Neural crest cell (in vitro differentiated cells): Measurements from ENCODE around the gene TMEM231. TPM values are rescaled to one million over a fixed set of nuclear protein-coding genes. Genes with fewer than 3 reads are reported as not detected.
A peak's percentile ranks its signal among the peaks of the same experiment; 100 is the strongest.
"Not testable (repeated sequence)": the region's sequence is repeated elsewhere in the genome, so short reads cannot be mapped to it uniquely, and the experiment has no call there.

ENCODE experiments used
- DNase-seq: peaks from one replicate; pipeline ENCODE4 v3.0.0; 2021; ENCODE audit warnings: low read depth, mixed read lengths, low spot score
- H3K27ac Mint-ChIP-seq: one replicate; pipeline ENCODE4 v1.8.0; 2021; ENCODE audit warnings: mild to moderate bottlenecking, mixed read lengths; ENCODE audit not compliant: unreplicated experiment
- H3K27me3 Mint-ChIP-seq: 2 replicates; pipeline ENCODE4 v1.8.0; 2021; ENCODE audit warnings: low read depth, mild to moderate bottlenecking, mixed read lengths
- H3K36me3 Mint-ChIP-seq: 2 replicates; pipeline ENCODE4 v1.8.0; 2021; ENCODE audit warnings: low read depth, mild to moderate bottlenecking, mixed read lengths
- H3K4me1 Mint-ChIP-seq: 2 replicates; pipeline ENCODE4 v1.8.0; 2021; ENCODE audit warnings: mixed read lengths
- H3K4me3 Mint-ChIP-seq: one replicate; pipeline ENCODE4 v1.8.0; 2021; ENCODE audit warnings: mild to moderate bottlenecking, mixed read lengths
- H3K9me3 Mint-ChIP-seq: 2 replicates; pipeline ENCODE4 v1.8.0; 2021; ENCODE audit warnings: mixed read lengths
- total RNA-seq: library from RNA; stranded (reverse); gene quantifications from 2 replicates; pipeline ENCODE4 v1.2.1, GENCODE V29; 2021
- TF ChIP-seq, protein P1 (sequence below): fragments of 200-600 bp; sonication (generic); conservative IDR thresholded peaks from 2 replicates; pipeline ENCODE4 v1.5.0; 2021; ENCODE audit warnings: antibody characterized with exemption, mild to moderate bottlenecking

The TMEM231 gene
- total RNA-seq, 1 donor from 2014 or later: 27.5 TPM

- H3K4me3 Mint-ChIP-seq: no peak overlapping the region
- TF ChIP-seq, protein P1, sequence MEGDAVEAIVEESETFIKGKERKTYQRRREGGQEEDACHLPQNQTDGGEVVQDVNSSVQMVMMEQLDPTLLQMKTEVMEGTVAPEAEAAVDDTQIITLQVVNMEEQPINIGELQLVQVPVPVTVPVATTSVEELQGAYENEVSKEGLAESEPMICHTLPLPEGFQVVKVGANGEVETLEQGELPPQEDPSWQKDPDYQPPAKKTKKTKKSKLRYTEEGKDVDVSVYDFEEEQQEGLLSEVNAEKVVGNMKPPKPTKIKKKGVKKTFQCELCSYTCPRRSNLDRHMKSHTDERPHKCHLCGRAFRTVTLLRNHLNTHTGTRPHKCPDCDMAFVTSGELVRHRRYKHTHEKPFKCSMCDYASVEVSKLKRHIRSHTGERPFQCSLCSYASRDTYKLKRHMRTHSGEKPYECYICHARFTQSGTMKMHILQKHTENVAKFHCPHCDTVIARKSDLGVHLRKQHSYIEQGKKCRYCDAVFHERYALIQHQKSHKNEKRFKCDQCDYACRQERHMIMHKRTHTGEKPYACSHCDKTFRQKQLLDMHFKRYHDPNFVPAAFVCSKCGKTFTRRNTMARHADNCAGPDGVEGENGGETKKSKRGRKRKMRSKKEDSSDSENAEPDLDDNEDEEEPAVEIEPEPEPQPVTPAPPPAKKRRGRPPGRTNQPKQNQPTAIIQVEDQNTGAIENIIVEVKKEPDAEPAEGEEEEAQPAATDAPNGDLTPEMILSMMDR: no peak
- H3K9me3 Mint-ChIP-seq: peaks cover 3% of the 10 kb centered on the region
- H3K36me3 Mint-ChIP-seq: peaks cover 14% of the 10 kb centered on the region
- no peak overlapping the region for H3K27ac Mint-ChIP-seq
- no peaks in the 10 kb centered on the region for H3K27me3 Mint-ChIP-seq
- DNase-seq: no peak
- peaks cover 29% of the 10 kb centered on the region for H3K4me1 Mint-ChIP-seq
Measured at GRCh38 chr16:75593308-75593707, 37.3 kb upstream of the TMEM231 start.

DNA sequence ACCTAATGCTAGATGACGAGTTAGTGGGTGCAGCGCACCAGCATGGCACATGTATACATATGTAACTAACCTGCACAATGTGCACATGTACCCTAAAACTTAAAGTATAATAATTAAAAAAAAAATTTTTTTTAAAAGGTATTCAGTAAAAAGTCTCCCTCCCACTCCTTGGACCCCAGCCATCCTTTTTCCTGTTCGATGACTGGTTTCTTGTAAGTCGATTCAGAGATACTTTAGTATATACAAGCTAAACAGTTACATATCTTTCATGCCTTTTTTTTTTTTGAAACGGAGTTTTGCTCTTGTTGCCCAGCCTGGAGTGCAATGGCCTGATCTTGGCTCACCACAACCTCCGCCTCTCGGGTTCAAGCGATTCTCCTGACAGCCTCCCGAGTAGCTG, 35.9 kb upstream of the TMEM231 start:
- not testable (repeated sequence) for H3K27ac Mint-ChIP-seq, H3K4me3 Mint-ChIP-seq, DNase-seq, H3K36me3 Mint-ChIP-seq, H3K9me3 Mint-ChIP-seq, H3K27me3 Mint-ChIP-seq
- peaks cover 29% of the 10 kb centered on the region for H3K4me1 Mint-ChIP-seq

DNA sequence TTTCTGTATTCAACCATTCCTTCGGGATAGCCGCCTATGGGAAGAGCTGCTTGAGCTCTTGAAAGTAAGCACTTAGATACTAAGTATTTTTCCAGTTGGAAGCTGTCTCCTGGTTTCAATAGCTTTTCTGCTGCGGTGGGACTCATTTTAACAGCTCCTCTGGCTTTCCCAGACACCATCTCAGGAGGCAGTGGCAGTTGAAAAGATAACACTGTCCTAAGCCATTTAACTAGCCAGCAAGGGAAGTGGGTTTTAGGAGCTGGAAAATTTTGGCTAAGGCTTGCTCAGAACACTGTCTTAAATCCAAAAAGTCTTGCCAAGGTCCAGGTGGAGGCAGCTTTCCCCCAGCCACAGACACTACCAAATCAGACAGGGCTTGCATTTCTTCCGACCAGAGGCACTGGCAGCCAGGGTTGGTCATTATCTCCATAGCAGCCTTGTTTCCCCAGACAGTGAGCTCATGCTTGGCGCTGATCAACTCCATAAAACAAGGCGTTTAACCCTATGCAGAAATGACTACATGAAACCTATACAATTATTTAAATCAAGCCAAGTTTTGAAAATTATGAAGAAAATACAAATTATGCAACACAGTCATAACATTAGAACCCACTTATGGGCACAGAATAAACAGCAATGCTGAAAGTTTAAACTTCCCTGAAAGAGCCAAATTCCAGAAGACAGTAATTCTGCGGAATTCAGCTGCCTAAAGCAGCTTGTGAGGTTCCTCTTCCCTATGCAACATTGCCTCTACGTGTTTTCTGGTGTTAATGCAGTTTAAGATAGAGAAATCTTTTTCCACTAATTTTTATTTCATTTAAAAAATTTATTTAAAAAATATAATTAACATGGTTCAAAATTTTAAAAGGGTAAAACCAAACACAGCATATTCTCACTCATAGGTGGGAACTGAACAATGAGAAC, 35.1 kb upstream of the TMEM231 start:
- Mint-ChIP-seq H3K27me3 (no peaks in the 10 kb centered on the region), H3K36me3 (peaks cover 4% of the 10 kb centered on the region), H3K4me3 (no peak overlapping the region), H3K4me1 (peaks cover 29% of the 10 kb centered on the region), H3K9me3 (no peaks in the 10 kb centered on the region), H3K27ac (no peak overlapping the region)
- DNase-seq: no peak
- TF ChIP-seq, protein P1: no peak

DNA sequence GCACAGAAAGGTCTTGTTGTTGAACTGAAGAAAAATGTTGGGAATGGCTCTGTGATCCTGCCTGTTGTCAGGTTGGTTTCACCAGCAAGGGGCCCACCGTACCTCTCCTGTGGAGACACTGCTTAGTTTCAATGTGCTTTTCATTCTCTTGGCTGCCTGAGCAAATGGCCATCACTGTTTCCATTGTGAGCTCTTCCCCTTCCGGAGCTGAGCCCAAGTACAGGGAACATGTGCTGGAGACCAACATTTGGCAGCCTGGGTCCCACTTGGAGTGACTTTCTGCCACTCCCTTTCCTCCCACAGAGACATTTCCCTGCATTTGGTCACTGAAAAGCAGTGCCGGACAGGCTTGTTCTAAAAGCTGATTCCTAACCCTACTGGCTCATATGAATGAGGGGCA, 33.3 kb upstream of the TMEM231 start:
- H3K4me3 Mint-ChIP-seq: no peak overlapping the region
- H3K27me3 Mint-ChIP-seq: no peaks in the 10 kb centered on the region
- peaks cover 21% of the 10 kb centered on the region for H3K4me1 Mint-ChIP-seq
- no peak for DNase-seq
- no peaks in the 10 kb centered on the region for H3K9me3 Mint-ChIP-seq
- TF ChIP-seq, protein P1: no peak
- H3K36me3 Mint-ChIP-seq: peaks cover 4% of the 10 kb centered on the region
- peak overlapping the region; percentile 52 for H3K27ac Mint-ChIP-seq

DNA sequence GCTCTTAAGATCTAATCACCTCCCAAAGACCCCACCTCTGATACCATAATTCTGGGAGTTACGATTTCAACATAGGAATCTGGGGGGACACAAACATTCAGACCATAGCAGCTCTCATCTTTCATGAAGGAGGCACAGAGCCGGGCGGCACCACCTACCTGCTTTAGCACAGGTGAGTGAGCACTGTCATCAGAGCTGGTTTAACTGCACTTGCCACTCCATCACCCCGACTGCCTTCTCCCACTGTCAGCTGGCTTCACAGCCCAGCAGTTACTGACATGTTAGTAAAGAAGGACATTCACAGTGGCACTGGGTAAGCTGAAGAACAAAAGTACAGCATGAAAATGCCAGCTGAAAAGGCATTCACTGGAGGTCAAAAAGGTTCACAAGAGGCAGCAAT, 32.7 kb upstream of the TMEM231 start:
- Mint-ChIP-seq H3K4me1 (peaks cover 15% of the 10 kb centered on the region), H3K27ac (no peak overlapping the region)
- TF ChIP-seq, protein P1: no peak

DNA sequence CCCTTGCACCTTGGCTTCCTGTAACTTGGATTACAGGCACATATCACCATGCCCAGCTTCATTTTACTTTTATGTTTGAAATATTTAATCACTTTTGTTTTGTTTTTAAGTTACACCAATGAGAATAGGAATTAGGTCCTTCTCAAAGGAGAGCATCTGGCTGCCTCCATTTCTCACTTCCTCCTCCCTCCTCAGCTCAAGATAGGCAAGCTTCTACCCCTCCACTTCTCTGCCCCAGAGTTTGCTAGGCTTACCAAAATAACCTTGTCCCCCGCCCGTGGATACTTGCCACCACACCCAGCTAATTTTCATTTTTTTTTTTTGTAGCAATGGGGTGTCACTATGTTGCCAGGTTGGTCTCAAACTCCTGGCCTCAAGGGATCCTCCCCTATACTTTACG, 28.1 kb upstream of the TMEM231 start:
- peaks cover 3% of the 10 kb centered on the region for H3K36me3 Mint-ChIP-seq
- no peak overlapping the region for H3K4me3 Mint-ChIP-seq

More for the DNA sequence above, 32.7 kb upstream of the TMEM231 start:
- H3K4me3 Mint-ChIP-seq: no peak overlapping the region
- H3K36me3 Mint-ChIP-seq: peaks cover 4% of the 10 kb centered on the region
- H3K27me3 Mint-ChIP-seq: no peaks in the 10 kb centered on the region
- no peak for DNase-seq
- no peaks in the 10 kb centered on the region for H3K9me3 Mint-ChIP-seq

More for the DNA sequence above, 28.1 kb upstream of the TMEM231 start:
- DNase-seq: no peak
- Mint-ChIP-seq H3K4me1 (peaks cover 6% of the 10 kb centered on the region), H3K27ac (peak overlapping the region; percentile 32), H3K9me3 (no peaks in the 10 kb centered on the region), H3K27me3 (no peaks in the 10 kb centered on the region)
- TF ChIP-seq, protein P1: no peak
